ENCODE data around the gene CLVS2.

The CLVS2 gene

DNA sequence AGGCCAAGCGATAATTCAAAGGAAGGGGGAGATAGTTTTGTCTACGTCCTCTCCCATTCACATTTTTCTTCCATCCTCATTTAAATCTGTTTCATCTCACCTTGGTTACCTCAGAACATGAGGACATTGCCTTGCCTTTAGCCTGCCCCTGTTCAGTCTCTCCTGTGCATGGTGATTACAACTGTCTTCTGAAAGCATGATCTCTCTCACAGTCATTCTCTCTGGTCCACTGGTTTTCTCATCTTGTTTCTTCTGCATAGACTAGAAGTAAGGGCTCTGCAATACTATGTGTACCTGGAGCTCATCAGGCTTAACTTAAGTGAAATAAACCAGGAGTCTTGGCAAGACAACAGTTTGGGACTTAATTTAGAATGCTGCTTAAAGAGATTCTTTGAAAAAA, 31.4 kb downstream of the CLVS2 start:
- no peak for DNase-seq

DNA sequence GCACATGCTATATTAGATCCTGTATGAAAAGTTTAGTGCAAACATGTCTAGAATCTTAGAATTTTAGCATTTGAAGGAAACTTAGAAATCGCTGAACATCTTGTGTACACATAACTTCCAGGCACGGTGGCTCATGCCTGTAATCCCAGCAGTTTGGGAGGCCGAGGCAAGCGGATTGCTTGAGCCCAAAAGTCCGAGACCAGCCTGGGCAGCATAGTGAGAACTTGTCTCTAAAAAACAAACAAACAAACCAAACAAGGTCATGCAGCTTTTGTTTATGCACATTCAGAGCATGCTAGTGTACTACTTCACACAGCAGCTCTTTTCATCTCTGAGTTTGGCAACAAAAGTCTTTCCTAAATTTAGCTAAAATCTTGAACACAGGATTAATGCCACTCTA, 32.2 kb downstream of the CLVS2 start:
- DNase-seq, result no peak

GRCh38 chr6:123030282-123030681, 34.2 kb downstream of the CLVS2 start:
- no peak for DNase-seq

- DNase-seq, result no peak
These were observed 40.6 kb downstream of the CLVS2 start for GRCh38 chr6:123036648-123037047.

- DNase-seq, result no peak
These were observed 43.4 kb downstream of the CLVS2 start for GRCh38 chr6:123039431-123039830.

GRCh38 chr6:123042401-123042800, 46.4 kb downstream of the CLVS2 start:
- no peak for DNase-seq

GRCh38 chr6:123044341-123044860, 48.4 kb downstream of the CLVS2 start:
- no peak for DNase-seq

- DNase-seq, result no peak
These were observed 57.7 kb downstream of the CLVS2 start for GRCh38 chr6:123053602-123054225.

DNA sequence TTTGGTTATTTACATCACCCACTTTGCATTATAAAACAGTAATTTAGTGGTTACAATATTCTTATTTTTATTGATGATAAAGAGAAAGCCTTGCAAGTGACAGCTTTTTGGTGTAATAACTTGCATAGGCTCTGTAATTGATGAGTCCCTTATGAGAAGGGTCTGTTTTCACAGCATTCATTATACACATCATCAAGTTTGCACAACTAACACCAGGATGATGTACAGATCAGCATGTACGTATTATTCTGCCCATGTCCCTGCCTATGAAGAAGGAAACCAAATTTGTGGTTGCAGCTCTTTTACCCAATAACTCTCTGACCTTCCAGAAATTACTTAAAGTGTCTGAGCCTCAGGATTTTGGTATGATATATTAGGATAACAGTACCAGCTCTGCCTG, 59.2 kb downstream of the CLVS2 start:
- DNase-seq, result no peak

DNA sequence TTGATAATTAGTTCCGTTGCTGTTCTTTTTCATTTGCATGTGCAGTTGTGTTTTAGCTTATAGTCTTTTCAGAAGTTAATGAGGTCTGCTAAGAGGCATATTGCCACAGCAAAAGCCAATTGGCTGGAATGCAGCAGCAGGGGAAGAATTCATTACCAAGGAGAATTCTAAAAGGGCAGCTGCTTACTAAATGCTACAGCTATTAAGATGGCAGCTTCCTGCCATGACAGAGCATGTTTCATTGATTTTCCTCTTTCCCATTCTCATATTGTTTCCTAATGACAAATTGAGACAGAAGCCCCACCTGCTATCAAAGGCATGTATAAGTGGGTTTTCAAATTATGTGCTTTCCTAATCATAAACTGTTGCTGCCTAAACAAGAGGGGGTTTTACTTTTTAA, 66.6 kb downstream of the CLVS2 start:
- DNase-seq, result no peak

DNA sequence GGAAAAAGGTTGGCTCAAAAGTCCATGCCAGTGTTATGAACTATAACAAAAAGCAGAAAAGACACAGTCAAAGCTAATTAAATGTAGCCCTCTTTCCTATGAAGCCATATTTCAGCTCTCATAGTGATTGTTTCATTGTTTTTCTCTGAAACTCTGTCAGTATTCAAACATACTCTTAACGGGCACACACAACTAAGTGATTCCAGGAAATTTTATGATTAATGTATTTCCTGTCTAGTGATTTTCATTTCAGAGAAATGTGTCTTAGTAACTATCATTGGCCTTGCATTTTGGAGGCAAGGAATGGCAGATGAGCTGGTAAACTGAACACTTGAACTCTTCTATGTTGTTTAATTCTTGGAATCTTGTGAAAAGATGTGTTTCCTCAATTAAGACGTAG, 68.0 kb downstream of the CLVS2 start:
- DNase-seq, result no peak

GRCh38 chr6:123074616-123075015, 78.6 kb downstream of the CLVS2 start:
- DNase-seq, result no peak

GRCh38 chr6:123085403-123085802, 89.4 kb downstream of the CLVS2 start:
- DNase-seq, result no peak

DNA sequence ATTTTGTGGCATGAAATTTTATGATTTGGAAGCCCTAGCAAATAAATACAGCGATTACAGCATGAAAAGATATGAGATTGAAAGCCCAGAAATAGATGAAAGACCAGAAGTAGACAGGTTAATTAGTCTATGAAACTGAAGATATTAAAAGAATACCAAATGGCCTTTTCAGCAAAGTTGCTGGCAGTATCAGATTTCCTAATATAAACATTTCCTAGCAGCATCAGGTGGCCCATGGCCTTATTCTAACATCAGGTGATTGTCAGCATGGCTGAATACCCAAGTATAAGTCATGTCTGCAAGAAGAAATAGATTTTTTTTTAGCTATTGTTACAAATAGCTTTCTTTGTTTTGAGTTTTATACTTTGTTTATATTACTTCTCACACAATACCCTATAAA, 93.2 kb downstream of the CLVS2 start:
- DNase-seq, result no peak

- DNase-seq, result no peak
These were observed 95.3 kb downstream of the CLVS2 start for GRCh38 chr6:123091091-123091895.

DNA sequence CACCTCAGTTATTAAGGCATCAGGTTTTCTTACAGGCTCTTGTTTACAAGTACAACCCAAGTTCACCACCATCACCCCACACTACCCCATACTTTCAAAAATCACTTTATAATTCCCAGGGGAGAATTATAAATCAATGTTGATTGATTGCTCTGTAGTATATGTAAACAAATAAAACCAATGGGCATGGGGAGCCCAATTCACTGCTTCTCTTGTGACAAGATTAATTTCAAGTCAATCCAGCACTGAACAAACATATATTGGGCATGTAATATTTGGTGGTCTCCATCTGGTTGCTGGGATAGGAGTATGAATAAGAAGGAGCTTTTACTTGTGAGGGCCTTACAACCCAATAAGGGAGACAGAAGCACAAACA, 95.8 kb downstream of the CLVS2 start:
- DNase-seq, result no peak

DNA sequence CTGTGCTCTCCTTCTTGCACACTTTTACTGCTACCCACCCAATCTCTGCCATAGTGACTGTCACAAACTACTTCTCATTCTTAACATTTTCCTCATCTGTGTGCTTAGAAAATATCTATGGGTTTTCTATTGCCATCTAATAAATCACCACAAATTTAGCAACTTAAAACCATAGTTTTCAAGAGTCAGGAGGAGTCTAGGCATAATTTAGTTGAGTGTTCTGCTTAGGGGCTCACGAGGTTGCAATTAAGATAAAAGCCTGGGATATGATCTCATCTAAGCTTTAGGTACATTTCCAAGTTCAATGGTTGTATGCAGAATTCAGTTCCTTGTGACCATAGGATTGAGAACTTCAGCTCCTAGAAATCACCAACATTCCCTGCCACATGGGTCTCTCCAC, 98.8 kb downstream of the CLVS2 start:
- DNase-seq, result no peak

DNA sequence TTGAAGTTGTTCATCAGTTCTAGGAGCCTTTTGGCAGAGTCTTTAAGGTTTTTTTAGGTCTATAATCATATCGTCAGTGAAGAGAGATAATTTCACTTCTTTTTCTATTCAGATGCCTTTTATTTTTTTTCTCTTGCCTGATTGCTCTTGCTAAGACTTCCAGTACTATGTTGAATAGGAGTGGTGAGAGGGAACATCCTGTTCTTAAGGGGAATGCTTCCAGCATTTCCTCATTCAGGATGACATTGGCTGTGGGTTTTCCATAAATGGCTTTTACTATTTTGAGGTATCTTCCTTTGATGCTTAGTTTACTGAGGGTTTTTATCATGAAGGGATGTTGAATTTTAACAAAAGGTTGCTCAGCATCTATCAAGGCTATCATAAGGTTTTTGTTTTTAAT, 109.5 kb downstream of the CLVS2 start:
- DNase-seq, result no peak

DNA sequence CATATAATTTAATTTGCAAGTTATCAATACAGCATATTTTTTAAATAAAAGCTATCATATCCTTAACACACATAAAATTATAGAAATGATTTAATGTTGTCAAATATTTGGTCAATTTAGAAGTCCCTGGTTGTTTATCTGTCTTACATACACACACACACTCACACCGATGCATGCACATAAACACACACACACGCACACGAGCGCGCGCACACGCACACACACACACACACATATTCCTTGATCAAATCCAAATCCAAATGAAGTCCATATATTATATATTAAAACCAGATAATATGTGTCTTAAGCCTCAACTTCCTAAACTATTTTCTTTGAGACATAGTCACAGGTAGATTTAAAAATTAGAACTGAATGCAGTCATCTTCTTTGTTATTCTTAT, 120.3 kb downstream of the CLVS2 start:
- no peak for DNase-seq

DNA sequence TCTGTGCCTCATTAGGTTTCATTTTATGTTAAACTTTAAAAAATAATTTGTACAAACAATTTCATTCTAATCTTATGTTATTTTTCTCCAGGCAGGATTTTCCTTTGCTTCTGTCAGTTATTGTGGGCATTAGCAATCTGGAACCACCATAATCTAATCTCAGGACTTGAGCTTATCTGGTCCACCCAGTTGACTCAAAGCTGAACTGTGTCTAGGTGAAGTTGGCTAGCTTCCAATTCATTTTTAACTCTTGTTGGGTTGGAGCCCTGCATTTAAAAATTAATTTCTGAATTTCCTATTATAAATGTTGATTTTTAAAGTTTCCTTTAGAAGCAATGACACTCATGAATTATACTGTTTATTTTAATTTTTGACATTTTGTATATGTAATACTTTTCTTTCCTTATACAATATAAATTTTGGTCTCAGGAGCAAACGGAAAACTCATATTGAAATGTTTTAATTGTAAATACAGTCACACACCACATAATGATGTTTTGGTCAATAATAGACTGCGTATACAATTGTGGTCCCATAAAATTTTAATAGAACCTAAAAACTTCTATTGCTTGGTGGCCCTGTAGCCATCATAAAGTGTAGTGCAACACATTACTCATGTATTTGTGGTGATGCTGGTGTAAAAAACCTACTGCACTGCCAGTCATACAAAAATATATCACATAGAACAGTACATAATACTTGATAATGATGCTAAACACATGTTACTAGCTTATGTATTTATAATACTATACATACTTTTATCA, 121.3 kb downstream of the CLVS2 start:
- DNase-seq, result no peak

- no peak for DNase-seq
These were observed 122.8 kb downstream of the CLVS2 start for GRCh38 chr6:123118811-123119210.
